Measurements from ENCODE around the gene DDX19B. TPM values are rescaled to one million over a fixed set of nuclear protein-coding genes. Genes with fewer than 3 reads are reported as not detected.
"Not testable (repeated sequence)": the region's sequence is repeated elsewhere in the genome, so short reads cannot be mapped to it uniquely, and the experiment has no call there.

DDX19B gene
- total and polyA plus RNA-seq, 4 donors: 13.8 to 29.7 (median 23.7) TPM

DNA sequence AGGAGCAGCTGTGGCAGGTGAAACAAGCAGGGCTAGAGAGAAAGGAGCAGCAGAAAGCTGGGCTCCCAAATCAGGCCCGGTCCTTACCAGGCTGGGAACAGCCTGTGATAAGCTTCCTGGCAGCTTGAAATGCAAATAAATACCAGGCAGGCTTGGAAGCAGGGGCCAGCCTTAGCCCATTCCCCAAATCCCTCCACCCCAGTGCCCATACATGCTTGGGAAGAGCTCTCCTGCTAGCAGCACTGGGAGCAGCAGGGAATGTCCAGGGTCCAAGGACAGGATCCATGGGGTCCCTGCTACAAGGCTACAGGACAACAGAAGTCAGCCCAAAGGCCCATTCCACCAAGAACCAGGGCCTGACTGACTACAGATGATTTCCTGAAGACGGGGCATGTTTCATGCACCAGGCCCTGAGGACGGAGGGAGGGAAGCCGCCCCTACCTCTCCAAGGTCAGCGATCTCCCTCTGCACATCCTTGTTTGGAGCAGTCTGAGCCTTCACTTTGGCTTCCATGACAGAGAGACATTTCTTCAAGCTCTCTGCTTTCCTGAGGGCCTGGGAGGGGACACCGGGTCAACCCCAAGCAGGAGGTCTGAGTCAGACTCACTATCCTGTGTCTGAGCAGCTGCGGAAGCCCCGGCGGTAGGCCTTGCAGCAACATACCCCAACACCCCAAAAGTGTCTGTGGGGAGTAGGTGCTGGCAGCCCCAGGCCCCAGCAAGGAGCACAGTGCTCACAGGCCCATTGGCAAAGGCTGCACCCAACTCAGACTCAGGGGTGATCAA lies 44.6 kb upstream of the DDX19B start:
- intact Hi-C loops (cut with DNase I): loop anchor here in 1 of 2 donors (10.0 kb wide), 1 partner anchor 90 kb away; no protein-coding TSS in a partner anchor

GRCh38 chr16:70254965-70255286 lies 44.1 kb upstream of the DDX19B start:
- intact Hi-C loops (cut with DNase I): loop anchor here in 1 of 2 donors (10.0 kb wide), 1 partner anchor 90 kb away; no protein-coding TSS in a partner anchor
- no peaks in the 10 kb centered on the region for H3K27me3 ChIP-seq (ENCODE audit: control insufficient read depth in 1 of 2, insufficient read depth in 2 of 2, low read length in 1 of 2)
- H3K27ac ChIP-seq (ENCODE audit: low read depth in 1 of 2, low read length in 2 of 2): no peak overlapping the region
- DNase-seq (peak in 1 of 2 donors; percentile 70), ATAC-seq (ENCODE audit: low FRiP score) (no peak)
- peaks cover 0 to 26% of the 10 kb centered on the region in 2 donors for H3K36me3 ChIP-seq (ENCODE audit: control insufficient read depth in 1 of 2, insufficient read depth in 2 of 2, low read length in 1 of 2)
- H3K4me1 ChIP-seq (ENCODE audit: control insufficient read depth in 1 of 2, insufficient read depth in 2 of 2, low read length in 2 of 2): no peaks in the 10 kb centered on the region
- H3K9me3 ChIP-seq (ENCODE audit: control insufficient read depth, low read length): no peaks in the 10 kb centered on the region
- no peak overlapping the region for H3K4me3 ChIP-seq (ENCODE audit: low read length in 2 of 2)
- WGBS, 2 donors: 92 to 94% methylated on average over 9 to 12 of the region's 12 CpGs

More for the DNA sequence above, 44.6 kb upstream of the DDX19B start:
- WGBS, 2 donors: 85 to 87% methylated on average over 9 of the region's 9 CpGs
- Histone ChIP-seq H3K9me3 (ENCODE audit: control insufficient read depth, low read length) (no peaks in the 10 kb centered on the region), H3K4me3 (ENCODE audit: low read length in 2 of 2) (no peak overlapping the region), H3K27ac (ENCODE audit: low read depth in 1 of 2, low read length in 2 of 2) (no peak overlapping the region), H3K27me3 (ENCODE audit: control insufficient read depth in 1 of 2, insufficient read depth in 2 of 2, low read length in 1 of 2) (no peaks in the 10 kb centered on the region), H3K4me1 (ENCODE audit: control insufficient read depth in 1 of 2, insufficient read depth in 2 of 2, low read length in 2 of 2) (no peaks in the 10 kb centered on the region), H3K36me3 (ENCODE audit: control insufficient read depth in 1 of 2, insufficient read depth in 2 of 2, low read length in 1 of 2) (peaks cover 0 to 25% of the 10 kb centered on the region in 2 donors)
- DNase-seq: no peak
- ATAC-seq (ENCODE audit: low FRiP score): no peak

- 91 to 95% methylated on average over 9 of the region's 9 CpGs for WGBS, 2 donors
- ATAC-seq (ENCODE audit: low FRiP score) (no peak), DNase-seq (peak in 1 of 2 donors; percentile 61)
- Histone ChIP-seq H3K27me3 (ENCODE audit: control insufficient read depth in 1 of 2, insufficient read depth in 2 of 2, low read length in 1 of 2) (no peaks in the 10 kb centered on the region), H3K27ac (ENCODE audit: low read depth in 1 of 2, low read length in 2 of 2) (no peak overlapping the region), H3K36me3 (ENCODE audit: control insufficient read depth in 1 of 2, insufficient read depth in 2 of 2, low read length in 1 of 2) (peaks cover 0 to 31% of the 10 kb centered on the region in 2 donors), H3K4me3 (ENCODE audit: low read length in 2 of 2) (no peak overlapping the region), H3K9me3 (ENCODE audit: control insufficient read depth, low read length) (no peaks in the 10 kb centered on the region), H3K4me1 (ENCODE audit: control insufficient read depth in 1 of 2, insufficient read depth in 2 of 2, low read length in 2 of 2) (no peaks in the 10 kb centered on the region)
- intact Hi-C loops (cut with DNase I): loop anchor here in 1 of 2 donors (10.0 kb wide), 1 partner anchor 91 kb away; no protein-coding TSS in a partner anchor
Observed at GRCh38 chr16:70255574-70255973, 43.4 kb upstream of the DDX19B start.

GRCh38 chr16:70257391-70257790 lies 41.6 kb upstream of the DDX19B start:
- ATAC-seq (ENCODE audit: low FRiP score): no peak
- no peak overlapping the region for H3K27ac ChIP-seq (ENCODE audit: low read depth in 1 of 2, low read length in 2 of 2)
- no peaks in the 10 kb centered on the region for H3K9me3 ChIP-seq (ENCODE audit: control insufficient read depth, low read length)
- no peaks in the 10 kb centered on the region for H3K4me1 ChIP-seq (ENCODE audit: control insufficient read depth in 1 of 2, insufficient read depth in 2 of 2, low read length in 2 of 2)
- no peak for DNase-seq
- peaks cover 5 to 34% of the 10 kb centered on the region in 2 donors for H3K36me3 ChIP-seq (ENCODE audit: control insufficient read depth in 1 of 2, insufficient read depth in 2 of 2, low read length in 1 of 2)
- intact Hi-C loops (cut with DNase I): loop anchor here in 1 of 2 donors (10.0 kb wide), 1 partner anchor 93 kb away; no protein-coding TSS in a partner anchor
- no peaks in the 10 kb centered on the region for H3K27me3 ChIP-seq (ENCODE audit: control insufficient read depth in 1 of 2, insufficient read depth in 2 of 2, low read length in 1 of 2)
- H3K4me3 ChIP-seq (ENCODE audit: low read length in 2 of 2): no peak overlapping the region
- 69 to 79% methylated on average over 4 of the region's 4 CpGs for WGBS, 2 donors

- H3K36me3 ChIP-seq (ENCODE audit: control insufficient read depth in 1 of 2, insufficient read depth in 2 of 2, low read length in 1 of 2): peaks cover 6 to 31% of the 10 kb centered on the region in 2 donors
- no peak overlapping the region for H3K27ac ChIP-seq (ENCODE audit: low read depth in 1 of 2, low read length in 2 of 2)
- H3K4me1 ChIP-seq (ENCODE audit: control insufficient read depth in 1 of 2, insufficient read depth in 2 of 2, low read length in 2 of 2): no peaks in the 10 kb centered on the region
- no peak overlapping the region for H3K4me3 ChIP-seq (ENCODE audit: low read length in 2 of 2)
- ATAC-seq (ENCODE audit: low FRiP score) (no peak), DNase-seq (peak in 1 of 2 donors; percentile 70)
- 92 to 93% methylated on average over 14 of the region's 14 CpGs for WGBS, 2 donors
- no peaks in the 10 kb centered on the region for H3K9me3 ChIP-seq (ENCODE audit: control insufficient read depth, low read length)
- intact Hi-C loops (cut with DNase I): loop anchor here in 1 of 2 donors (10.0 kb wide), 1 partner anchor 93 kb away; no protein-coding TSS in a partner anchor
- H3K27me3 ChIP-seq (ENCODE audit: control insufficient read depth in 1 of 2, insufficient read depth in 2 of 2, low read length in 1 of 2): no peaks in the 10 kb centered on the region
Observed at GRCh38 chr16:70258065-70258464, 40.9 kb upstream of the DDX19B start.

GRCh38 chr16:70258946-70259345 lies 40.0 kb upstream of the DDX19B start:
- Histone ChIP-seq H3K27me3 (ENCODE audit: control insufficient read depth in 1 of 2, insufficient read depth in 2 of 2, low read length in 1 of 2) (no peaks in the 10 kb centered on the region), H3K36me3 (ENCODE audit: control insufficient read depth in 1 of 2, insufficient read depth in 2 of 2, low read length in 1 of 2) (peaks cover 6 to 29% of the 10 kb centered on the region in 2 donors), H3K9me3 (ENCODE audit: control insufficient read depth, low read length) (no peaks in the 10 kb centered on the region), H3K4me1 (ENCODE audit: control insufficient read depth in 1 of 2, insufficient read depth in 2 of 2, low read length in 2 of 2) (no peaks in the 10 kb centered on the region), H3K27ac (ENCODE audit: low read depth in 1 of 2, low read length in 2 of 2) (no peak overlapping the region), H3K4me3 (ENCODE audit: low read length in 2 of 2) (no peak overlapping the region)
- intact Hi-C loops (cut with DNase I): loop anchor here in 1 of 2 donors (10.0 kb wide), 1 partner anchor 94 kb away; no protein-coding TSS in a partner anchor
- 96% methylated on average over 10 of the region's 10 CpGs for WGBS, 2 donors
- ATAC-seq (ENCODE audit: low FRiP score) (no peak), DNase-seq (no peak)

- not testable (repeated sequence) for H3K9me3 ChIP-seq (ENCODE audit: control insufficient read depth, low read length); DNase-seq; H3K4me1 ChIP-seq (ENCODE audit: control insufficient read depth in 1 of 2, insufficient read depth in 2 of 2, low read length in 2 of 2); H3K27ac ChIP-seq (ENCODE audit: low read depth in 1 of 2, low read length in 2 of 2); H3K27me3 ChIP-seq (ENCODE audit: control insufficient read depth in 1 of 2, insufficient read depth in 2 of 2, low read length in 1 of 2); ATAC-seq (ENCODE audit: low FRiP score); H3K4me3 ChIP-seq (ENCODE audit: low read length in 2 of 2)
- WGBS, 2 donors: 85 to 94% methylated on average over 4 to 6 of the region's 6 CpGs
- intact Hi-C loops (cut with DNase I): loop anchor here (10.0 kb wide), 2 partner anchors 65 to 95 kb away; no protein-coding TSS in a partner anchor
- peaks cover 6 to 29% of the 10 kb centered on the region in 2 donors for H3K36me3 ChIP-seq (ENCODE audit: control insufficient read depth in 1 of 2, insufficient read depth in 2 of 2, low read length in 1 of 2)
Observed at GRCh38 chr16:70259903-70260302, 39.1 kb upstream of the DDX19B start.

GRCh38 chr16:70267516-70267915 lies 31.5 kb upstream of the DDX19B start:
- Histone ChIP-seq H3K36me3 (ENCODE audit: control insufficient read depth in 1 of 2, insufficient read depth in 2 of 2, low read length in 1 of 2) (peaks cover under 1 to 23% of the 10 kb centered on the region in 2 donors), H3K27me3 (ENCODE audit: control insufficient read depth in 1 of 2, insufficient read depth in 2 of 2, low read length in 1 of 2) (no peaks in the 10 kb centered on the region), H3K9me3 (ENCODE audit: control insufficient read depth, low read length) (no peaks in the 10 kb centered on the region), H3K27ac (ENCODE audit: low read depth in 1 of 2, low read length in 2 of 2) (no peak overlapping the region), H3K4me3 (ENCODE audit: low read length in 2 of 2) (no peak overlapping the region), H3K4me1 (ENCODE audit: control insufficient read depth in 1 of 2, insufficient read depth in 2 of 2, low read length in 2 of 2) (no peaks in the 10 kb centered on the region)
- ATAC-seq (ENCODE audit: low FRiP score): no peak
- WGBS, 2 donors: 52 to 56% methylated on average over 6 of the region's 6 CpGs
- intact Hi-C loops (cut with DNase I): loop anchor here in 1 of 2 donors (10.0 kb wide), 1 partner anchor 57 kb away; no protein-coding TSS in a partner anchor
- DNase-seq: peak in 1 of 2 donors; percentile 48

All from aorta (tissue), 5 donors.